Right hindlimb (tissue), 1 donor: Measurements from ENCODE around the gene GPR84.

Source experiments
- DNase-seq: peaks from one replicate; pipeline ENCODE4 v3.0.0-alpha.2; 2018

Gene GPR84

GRCh38 chr12:54321363-54321762 lies 42.9 kb downstream of the GPR84 start:
- no peak for DNase-seq
